HepG2 (cell line): ENCODE results near the gene CELSR3. TPM values are rescaled to one million over a fixed set of nuclear protein-coding genes. Genes with fewer than 3 reads are reported as not detected.

ENCODE experiments used
- ARID2 ChIP-seq: sonication (generic); formaldehyde crosslinking; IDR thresholded peaks from 2 replicates; pipeline ENCODE4 v1.8.1; 2022; ENCODE audit warnings: mild to moderate bottlenecking, missing genetic modification reagents, borderline replicate concordance
- CEBPB ChIP-seq: IDR thresholded peaks from 2 replicates; pipeline ENCODE4 v1.6.1; 2011; ENCODE audit warnings: low read depth, low read length, improper control_type of control experiment, borderline replicate concordance
- CEBPG ChIP-seq: IDR thresholded peaks from 2 replicates; pipeline ENCODE4 v1.6.1; 2016
- FLYWCH1 ChIP-seq: sonication (generic); formaldehyde crosslinking; IDR thresholded peaks from 2 replicates; pipeline ENCODE4 v1.8.1; 2023; ENCODE audit warnings: mild to moderate bottlenecking, missing genetic modification reagents
- FOXK2 ChIP-seq: fragments of 450-650 bp; IDR thresholded peaks from 2 replicates; pipeline ENCODE4 v1.6.1; 2016
- IRF1 ChIP-seq: sonication (generic); formaldehyde crosslinking; IDR thresholded peaks from 2 replicates; pipeline ENCODE4 v1.4.0; 2020; ENCODE audit warnings: low read depth, mild to moderate bottlenecking, missing genetic modification reagents
- IRF2 ChIP-seq: IDR thresholded peaks from 2 replicates; pipeline ENCODE4 v1.6.1; 2018; ENCODE audit warnings: missing genetic modification reagents, missing compliant biosample characterization
- KDM4B ChIP-seq: sonication (generic); formaldehyde crosslinking; IDR thresholded peaks from 2 replicates; pipeline ENCODE4 v1.4.0; 2020; ENCODE audit warnings: missing genetic modification reagents
- MXD1 ChIP-seq: sonication (generic); formaldehyde crosslinking; IDR thresholded peaks from 2 replicates; pipeline ENCODE4 v1.4.0; 2020; ENCODE audit warnings: mild to moderate bottlenecking, missing genetic modification reagents
- NCOA2 ChIP-seq: sonication (generic); formaldehyde crosslinking; IDR thresholded peaks from 2 replicates; pipeline ENCODE4 v1.8.0; 2022; ENCODE audit warnings: inconsistent platforms
- POLR2AphosphoS2 ChIP-seq: IDR thresholded peaks from 2 replicates; pipeline ENCODE4 v1.6.1; 2011; ENCODE audit warnings: low read depth, low read length, improper control_type of control experiment
- SIN3A ChIP-seq: IDR thresholded peaks from 2 replicates; pipeline ENCODE4 v1.6.1; 2011; ENCODE audit warnings: low read depth, mild to moderate bottlenecking, control low read depth, low read length, borderline replicate concordance
- TARDBP ChIP-seq: sonication (generic); formaldehyde crosslinking; IDR thresholded peaks from 2 replicates; pipeline ENCODE4 v1.8.0; 2022; ENCODE audit warnings: mild to moderate bottlenecking, missing genetic modification reagents
- ZC3H13 ChIP-seq: sonication (generic); formaldehyde crosslinking; IDR thresholded peaks from 2 replicates; pipeline ENCODE4 v1.8.1; 2023; ENCODE audit warnings: mild to moderate bottlenecking, missing genetic modification reagents, moderate library complexity
- ZC3H4 ChIP-seq: sonication (generic); formaldehyde crosslinking; IDR thresholded peaks from 2 replicates; pipeline ENCODE4 v1.4.0; 2020; ENCODE audit warnings: missing genetic modification reagents, borderline replicate concordance
- ZNF225 ChIP-seq: sonication (generic); formaldehyde crosslinking; IDR thresholded peaks from 2 replicates; pipeline ENCODE4 v1.4.0; 2020; ENCODE audit warnings: mild to moderate bottlenecking, missing genetic modification reagents
- ZNF564 ChIP-seq: sonication (generic); formaldehyde crosslinking; IDR thresholded peaks from 2 replicates; pipeline ENCODE4 v1.8.1; 2023; ENCODE audit warnings: mild to moderate bottlenecking, missing genetic modification reagents
- ZNF577 ChIP-seq: sonication (generic); formaldehyde crosslinking; IDR thresholded peaks from 2 replicates; pipeline ENCODE4 v1.4.0; 2020; ENCODE audit warnings: mild to moderate bottlenecking, low read depth, missing genetic modification reagents, borderline replicate concordance
- ZNF652 ChIP-seq: IDR thresholded peaks from 2 replicates; pipeline ENCODE4 v1.6.1; 2016; ENCODE audit warnings: low read depth, borderline replicate concordance
- ZNF709 ChIP-seq: sonication (generic); formaldehyde crosslinking; IDR thresholded peaks from 2 replicates; pipeline ENCODE4 v1.5.0; 2020; ENCODE audit warnings: mild to moderate bottlenecking, missing genetic modification reagents
- ZNF747 ChIP-seq: sonication (generic); formaldehyde crosslinking; IDR thresholded peaks from 2 replicates; pipeline ENCODE4 v1.8.1; 2023; ENCODE audit warnings: missing genetic modification reagents, mild to moderate bottlenecking, borderline replicate concordance
- ZNF83 ChIP-seq: sonication (generic); formaldehyde crosslinking; IDR thresholded peaks from 2 replicates; pipeline ENCODE4 v1.4.0; 2020; ENCODE audit warnings: missing genetic modification reagents, mild to moderate bottlenecking, borderline replicate concordance
- ZSCAN30 ChIP-seq: sonication (generic); formaldehyde crosslinking; IDR thresholded peaks from 2 replicates; pipeline ENCODE4 v1.5.0; 2020; ENCODE audit warnings: mild to moderate bottlenecking, missing genetic modification reagents
- polyA plus RNA-seq, 8 experiments: library from polyadenylated mRNA; depleted of rRNA in 3 of 8; stranded (reverse) in 7 of 8; unstranded in 1 of 8; fragments of >200 nt; fragmentation: Illumina TruSeq in 4 of 8; extraction: Trizol in 4 of 8; gene quantifications; 2 replicates each; pipeline versions ENCODE4 v1.2.1 to v1.2.3, GENCODE V29; 2011 to 2016; ENCODE audit warnings: low read depth in 4 of 8, missing spikeins in 1 of 8, mixed read lengths in 1 of 8; ENCODE audit not compliant: insufficient read depth in 1 of 8
- total RNA-seq, 5 experiments: library from RNA; depleted of rRNA; stranded (reverse); fragments of >200 nt; fragmentation: Illumina TruSeq; extraction: Trizol; gene quantifications; 2 replicates each; pipeline ENCODE4 v1.2.3, GENCODE V29; 2016; ENCODE audit warnings: low read depth in 1 of 5
- TF ChIP-seq, protein P1 (sequence below): sonication (generic); formaldehyde crosslinking; conservative IDR thresholded peaks from 2 replicates; pipeline ENCODE4 v1.4.0; 2020; ENCODE audit warnings: missing genetic modification reagents
- TF ChIP-seq, protein P2 (sequence below): sonication (generic); formaldehyde crosslinking; IDR thresholded peaks from 2 replicates; pipeline ENCODE4 v1.4.0; 2020; ENCODE audit warnings: missing genetic modification reagents

The CELSR3 gene
- total and polyA plus RNA-seq, 2 of the 13 experiments (the other 11 are each of a cell fraction or from before 2014, with no cell fraction given), result 5.4 to 6.7 TPM

DNA sequence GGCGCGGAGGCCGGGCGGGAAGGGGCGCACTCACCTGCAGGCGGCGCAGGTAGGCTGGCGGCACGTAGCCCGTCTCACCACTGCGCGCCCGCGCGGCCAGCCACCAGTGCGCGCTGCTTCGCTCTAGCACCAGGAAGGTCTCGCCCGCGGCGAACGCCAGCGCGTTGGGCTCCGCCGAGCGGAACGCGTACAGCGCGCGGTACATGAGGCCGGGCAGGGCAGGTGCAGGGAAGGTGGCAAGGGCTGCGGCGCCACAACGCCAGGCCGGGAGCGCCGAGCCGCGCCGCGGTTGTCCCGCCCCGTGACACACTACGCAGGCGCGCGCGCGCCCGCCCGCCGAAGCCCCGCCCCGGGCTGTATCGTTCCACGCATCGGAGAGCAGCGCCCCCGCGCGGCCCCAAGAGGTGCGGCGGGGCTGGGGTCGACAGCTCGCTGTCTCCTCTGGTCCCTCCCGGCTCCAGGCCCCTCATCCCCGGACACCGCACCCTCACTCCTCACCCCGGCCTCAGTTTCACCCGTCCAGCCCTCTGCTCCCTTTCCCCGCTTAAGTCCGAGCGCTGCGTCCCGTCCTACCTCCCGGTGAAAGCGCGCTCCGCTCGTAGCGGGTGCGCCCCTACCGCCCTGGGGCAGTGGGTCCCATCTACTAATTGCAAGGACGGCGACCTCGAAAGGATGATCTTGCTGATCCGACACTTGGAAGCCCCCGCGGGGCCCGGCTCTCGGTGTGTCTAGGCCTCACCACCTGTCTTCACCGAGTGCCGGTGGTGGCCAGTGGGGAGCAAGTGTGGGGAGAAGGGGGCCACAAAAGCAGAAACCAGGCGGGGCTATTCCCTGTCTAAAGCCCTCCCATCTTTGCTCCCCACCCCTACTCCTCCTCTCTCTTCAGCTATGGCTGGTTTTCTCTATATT is 23.2 kb upstream of the CELSR3 start, which contains the start of gene NCKIPSD (continued):
- TF ChIP-seq ZSCAN30 (CRISPR knock-in tag) (no peak), TARDBP (peak; percentile 83), ZNF564 (CRISPR knock-in tag) (peak; percentile 86; the same call in 1 of the 2 replicates), ZC3H13 (CRISPR knock-in tag) (peak; percentile 40; the same call in 1 of the 2 replicates), ZNF709 (peak; percentile 67), FOXK2 (no peak), ZNF83 (CRISPR knock-in tag) (no peak), SIN3A (no peak), ZNF747 (CRISPR knock-in tag) (no peak; the same call in 1 of the 2 replicates), ZC3H4 (CRISPR knock-in tag) (no peak), ZNF225 (CRISPR knock-in tag) (no peak), FLYWCH1 (CRISPR knock-in tag) (0 out of 2 replicates have a peak, but pooled peaks have one; percentile 68), ZNF577 (CRISPR knock-in tag) (0 out of 2 replicates have a peak, but pooled peaks have one; percentile 44), NCOA2 (peak; percentile 12; the same call in 1 of the 2 replicates), POLR2AphosphoS2 (no peak), KDM4B (CRISPR knock-in tag) (no peak), ZNF652 (CRISPR knock-in tag) (no peak), MXD1 (peak; percentile 96), IRF1 (CRISPR knock-in tag) (peak; percentile 91; the same call in 1 of the 2 replicates), ARID2 (CRISPR knock-in tag) (0 out of 2 replicates have a peak, but pooled peaks have one; percentile 39), CEBPG (CRISPR knock-in tag) (no peak), CEBPB (no peak), IRF2 (CRISPR knock-in tag) (peak; percentile 52; the same call in 1 of the 2 replicates)
- TF ChIP-seq, protein P1, sequence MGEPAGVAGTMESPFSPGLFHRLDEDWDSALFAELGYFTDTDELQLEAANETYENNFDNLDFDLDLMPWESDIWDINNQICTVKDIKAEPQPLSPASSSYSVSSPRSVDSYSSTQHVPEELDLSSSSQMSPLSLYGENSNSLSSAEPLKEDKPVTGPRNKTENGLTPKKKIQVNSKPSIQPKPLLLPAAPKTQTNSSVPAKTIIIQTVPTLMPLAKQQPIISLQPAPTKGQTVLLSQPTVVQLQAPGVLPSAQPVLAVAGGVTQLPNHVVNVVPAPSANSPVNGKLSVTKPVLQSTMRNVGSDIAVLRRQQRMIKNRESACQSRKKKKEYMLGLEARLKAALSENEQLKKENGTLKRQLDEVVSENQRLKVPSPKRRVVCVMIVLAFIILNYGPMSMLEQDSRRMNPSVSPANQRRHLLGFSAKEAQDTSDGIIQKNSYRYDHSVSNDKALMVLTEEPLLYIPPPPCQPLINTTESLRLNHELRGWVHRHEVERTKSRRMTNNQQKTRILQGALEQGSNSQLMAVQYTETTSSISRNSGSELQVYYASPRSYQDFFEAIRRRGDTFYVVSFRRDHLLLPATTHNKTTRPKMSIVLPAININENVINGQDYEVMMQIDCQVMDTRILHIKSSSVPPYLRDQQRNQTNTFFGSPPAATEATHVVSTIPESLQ (CRISPR knock-in tag), result no peak
- TF ChIP-seq, protein P2, sequence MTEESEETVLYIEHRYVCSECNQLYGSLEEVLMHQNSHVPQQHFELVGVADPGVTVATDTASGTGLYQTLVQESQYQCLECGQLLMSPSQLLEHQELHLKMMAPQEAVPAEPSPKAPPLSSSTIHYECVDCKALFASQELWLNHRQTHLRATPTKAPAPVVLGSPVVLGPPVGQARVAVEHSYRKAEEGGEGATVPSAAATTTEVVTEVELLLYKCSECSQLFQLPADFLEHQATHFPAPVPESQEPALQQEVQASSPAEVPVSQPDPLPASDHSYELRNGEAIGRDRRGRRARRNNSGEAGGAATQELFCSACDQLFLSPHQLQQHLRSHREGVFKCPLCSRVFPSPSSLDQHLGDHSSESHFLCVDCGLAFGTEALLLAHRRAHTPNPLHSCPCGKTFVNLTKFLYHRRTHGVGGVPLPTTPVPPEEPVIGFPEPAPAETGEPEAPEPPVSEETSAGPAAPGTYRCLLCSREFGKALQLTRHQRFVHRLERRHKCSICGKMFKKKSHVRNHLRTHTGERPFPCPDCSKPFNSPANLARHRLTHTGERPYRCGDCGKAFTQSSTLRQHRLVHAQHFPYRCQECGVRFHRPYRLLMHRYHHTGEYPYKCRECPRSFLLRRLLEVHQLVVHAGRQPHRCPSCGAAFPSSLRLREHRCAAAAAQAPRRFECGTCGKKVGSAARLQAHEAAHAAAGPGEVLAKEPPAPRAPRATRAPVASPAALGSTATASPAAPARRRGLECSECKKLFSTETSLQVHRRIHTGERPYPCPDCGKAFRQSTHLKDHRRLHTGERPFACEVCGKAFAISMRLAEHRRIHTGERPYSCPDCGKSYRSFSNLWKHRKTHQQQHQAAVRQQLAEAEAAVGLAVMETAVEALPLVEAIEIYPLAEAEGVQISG (CRISPR knock-in tag), result peak; percentile 87
